H1 (cell line): ENCODE measurements around the gene ACTL10. TPM values are rescaled to one million over a fixed set of nuclear protein-coding genes. Genes with fewer than 3 reads are reported as not detected.

Source experiments
- CTCF ChIA-PET: fragments of 300-600 bp; sonication (Branson Sonifier 250); formaldehyde crosslinking; loops from one replicate; lab custom pipeline; 2021; ENCODE audit not compliant: partially characterized antibody; lab: Charles Lee
- POLR2A ChIA-PET: fragments of 300-600 bp; sonication (Branson Sonifier 250); formaldehyde crosslinking; loops from one replicate; lab custom pipeline; 2021; ENCODE audit warnings: inconsistent platforms; ENCODE audit not compliant: partially characterized antibody; lab: Charles Lee
- DNase-seq, 2 experiments: peaks; one replicate each; pipeline versions ENCODE4 v3.0.0 to v3.0.0-alpha.2; 2010 to 2022; ENCODE audit warnings: low spot score in 2 of 2, low read depth in 1 of 2, mixed read lengths in 1 of 2
- FAIRE-seq: peaks from 2 replicates; lab custom pipeline; 2011; peaks lifted over from hg19 to GRCh38; lab: Jason Lieb, UNC
- H2AFZ ChIP-seq: 2 replicates; pipeline ENCODE4 v1.8.1; 2012; ENCODE audit warnings: low read length, inconsistent platforms
- H2AK5ac ChIP-seq: 2 replicates; pipeline ENCODE4 v1.6.1; 2013; ENCODE audit warnings: low read depth, low read length
- H2BK120ac ChIP-seq: replicated peaks from 2 replicates; pipeline ENCODE3; 2013; ENCODE audit warnings: low read depth, low read length, inconsistent platforms
- H2BK12ac ChIP-seq: 2 replicates; pipeline ENCODE4 v1.6.1; 2013; ENCODE audit warnings: low read depth, low read length
- H2BK15ac ChIP-seq: 2 replicates; pipeline ENCODE4 v1.6.1; 2013; ENCODE audit warnings: low read length
- H2BK20ac ChIP-seq: 2 replicates; pipeline ENCODE4 v1.6.1; 2013; ENCODE audit warnings: low read length
- H2BK5ac ChIP-seq: 2 replicates; pipeline ENCODE4 v1.6.1; 2013; ENCODE audit warnings: low read depth, low read length
- H3K14ac ChIP-seq: 2 replicates; pipeline ENCODE4 v1.6.1; 2013; ENCODE audit warnings: inconsistent platforms; ENCODE audit not compliant: insufficient read length
- H3K18ac ChIP-seq: 2 replicates; pipeline ENCODE4 v1.6.1; 2013; ENCODE audit warnings: low read length; ENCODE audit errors: extremely low read depth
- H3K23ac ChIP-seq: 2 replicates; pipeline ENCODE4 v1.6.1; 2013; ENCODE audit warnings: inconsistent platforms; ENCODE audit not compliant: insufficient read length
- H3K23me2 ChIP-seq: 2 replicates; pipeline ENCODE4 v1.6.1; 2013; ENCODE audit warnings: low read depth, low read length
- H3K27ac ChIP-seq: 2 replicates; pipeline ENCODE4 v1.6.1; 2011; ENCODE audit warnings: low read depth, low read length, inconsistent platforms
- H3K27me3 ChIP-seq, 4 experiments: replicated peaks in 1 of 4; 1 replicate in 1 of 4; 2 replicates in 3 of 4; pipeline versions ENCODE4 v1.6.1 to v1.8.1; 2011 to 2013; ENCODE audit warnings: low read length in 3 of 4, mild to moderate bottlenecking in 3 of 4, inconsistent platforms in 2 of 4, mixed read lengths in 2 of 4, moderate library complexity in 1 of 4; ENCODE audit not compliant: control insufficient read depth in 3 of 4, insufficient read depth in 3 of 4; ENCODE audit errors: extremely low read depth in 1 of 4
- H3K36me3 ChIP-seq, 4 experiments: 2 replicates each; pipeline versions ENCODE4 v1.6.1 to v1.8.1; 2011 to 2013; ENCODE audit warnings: mild to moderate bottlenecking in 4 of 4, low read length in 3 of 4, moderate library complexity in 2 of 4, control low read depth in 1 of 4, inconsistent platforms in 1 of 4; ENCODE audit not compliant: insufficient read depth in 4 of 4, control insufficient read depth in 2 of 4
- H3K4ac ChIP-seq: replicated peaks from 2 replicates; pipeline ENCODE3; 2013; ENCODE audit warnings: low read length, low read depth, mixed read lengths, inconsistent platforms; ENCODE audit not compliant: insufficient read length
- H3K4me1 ChIP-seq, 4 experiments: replicated peaks in 1 of 4; 1 replicate in 1 of 4; 2 replicates in 3 of 4; pipeline versions ENCODE4 v1.6.1 to v1.8.1; 2011 to 2013; ENCODE audit warnings: low read length in 3 of 4, inconsistent platforms in 2 of 4, mixed read lengths in 1 of 4; ENCODE audit not compliant: insufficient read depth in 4 of 4, control insufficient read depth in 3 of 4
- H3K4me2 ChIP-seq, 2 experiments: 2 replicates each; pipeline versions ENCODE4 v1.6.1 to v1.8.1; 2011 to 2013; ENCODE audit warnings: low read depth in 2 of 2, low read length in 2 of 2, control low read depth in 1 of 2, inconsistent platforms in 1 of 2, mild to moderate bottlenecking in 1 of 2; ENCODE audit not compliant: insufficient read depth in 1 of 2
- H3K4me3 ChIP-seq, 4 experiments: fragments of 200-600, 300-600 bp in 1 of 4; sonication (generic), shearing (Covaris generic), sonication (Bioruptor Twin) in 1 of 4; 2 replicates each; pipeline versions ENCODE4 v1.5.1 to v1.8.1; 2011 to 2016; ENCODE audit warnings: low read length in 4 of 4, low read depth in 3 of 4, control low read depth in 2 of 4, inconsistent platforms in 2 of 4, mild to moderate bottlenecking in 2 of 4, mixed read lengths in 1 of 4, moderate library complexity in 1 of 4; ENCODE audit not compliant: insufficient read depth in 2 of 4; ENCODE audit errors: extremely low read depth in 1 of 4
- H3K56ac ChIP-seq: replicated peaks from 2 replicates; pipeline ENCODE3; 2013; ENCODE audit warnings: low read depth, mild to moderate bottlenecking, mixed read lengths, low read length, inconsistent platforms; ENCODE audit not compliant: insufficient read length
- H3K79me1 ChIP-seq: 2 replicates; pipeline ENCODE4 v1.6.1; 2013; ENCODE audit warnings: low read depth, low read length, control low read depth
- H3K79me2 ChIP-seq, 2 experiments: 2 replicates each; pipeline versions ENCODE4 v1.6.1 to v1.8.1; 2012 to 2013; ENCODE audit warnings: low read length in 2 of 2, mild to moderate bottlenecking in 2 of 2, inconsistent platforms in 1 of 2; ENCODE audit not compliant: insufficient read depth in 2 of 2, control insufficient read depth in 1 of 2
- H3K9ac ChIP-seq, 4 experiments: replicated peaks in 1 of 4; 1 replicate in 1 of 4; 2 replicates in 3 of 4; pipeline versions ENCODE4 v1.6.1 to v1.8.1; 2011 to 2013; ENCODE audit warnings: low read depth in 3 of 4, low read length in 3 of 4, control low read depth in 2 of 4, mild to moderate bottlenecking in 2 of 4, moderate library complexity in 2 of 4, inconsistent platforms in 1 of 4; ENCODE audit errors: extremely low read depth in 1 of 4
- H3K9me3 ChIP-seq, 2 experiments: 2 replicates each; pipeline versions ENCODE4 v1.6.1 to v1.8.1; 2012 to 2013; ENCODE audit warnings: mild to moderate bottlenecking in 2 of 2, moderate library complexity in 2 of 2, control low read depth in 1 of 2, inconsistent platforms in 1 of 2, low read depth in 1 of 2, low read length in 1 of 2, mixed read lengths in 1 of 2; ENCODE audit not compliant: insufficient read depth in 2 of 2
- H4K20me1 ChIP-seq, 2 experiments: replicated peaks in 1 of 2; 2 replicates each; pipeline versions ENCODE3 to v1.8.1; 2011 to 2013; ENCODE audit warnings: inconsistent platforms in 2 of 2, low read length in 2 of 2, mild to moderate bottlenecking in 1 of 2; ENCODE audit not compliant: insufficient read depth in 2 of 2, control insufficient read depth in 1 of 2
- H4K5ac ChIP-seq: 2 replicates; pipeline ENCODE4 v1.6.1; 2013; ENCODE audit warnings: low read length, low read depth, mixed read lengths, inconsistent platforms; ENCODE audit not compliant: insufficient read length
- H4K8ac ChIP-seq: 2 replicates; pipeline ENCODE4 v1.8.0; 2013; ENCODE audit warnings: mild to moderate bottlenecking, moderate library complexity, low read length, inconsistent platforms; ENCODE audit not compliant: insufficient read depth; ENCODE audit errors: extremely low read depth
- H4K91ac ChIP-seq: replicated peaks from 2 replicates; pipeline ENCODE3; 2013; ENCODE audit warnings: low read length, mixed read lengths, inconsistent platforms; ENCODE audit not compliant: insufficient read length
- CHD2 ChIP-seq: IDR thresholded peaks from 2 replicates; pipeline ENCODE4 v1.6.1; 2012; ENCODE audit warnings: low read length, improper control_type of control experiment
- TAF1 ChIP-seq: IDR thresholded peaks from 2 replicates; pipeline ENCODE4 v1.6.1; 2011; ENCODE audit warnings: mild to moderate bottlenecking, low read depth, low read length
- TBP ChIP-seq: IDR thresholded peaks from 2 replicates; pipeline ENCODE4 v1.6.1; 2011; ENCODE audit warnings: low read depth, low read length, improper control_type of control experiment
- WGBS, 2 experiments: shearing (Covaris generic) in 1 of 2; methylation state at CpG; one replicate each; pipeline versions ENCODE4 v1.1.6 to v1.1.7; 2013 to 2015; ENCODE audit warnings: low lambda C conversion rate in 2 of 2, mixed read lengths in 2 of 2, inconsistent platforms in 1 of 2, low coverage in 1 of 2, missing lambda C conversion rate in 1 of 2; ENCODE audit not compliant: insufficient replicate concordance in 2 of 2, insufficient coverage in 1 of 2, insufficient read length in 1 of 2; ENCODE audit errors: extremely low coverage in 1 of 2, missing lambda C conversion rate in 1 of 2; 5-methylcytosine and 5-hydroxymethylcytosine counted together
- polyA plus RNA-seq, 7 experiments: library from polyadenylated mRNA; depleted of rRNA in 3 of 7; stranded (reverse) in 5 of 7; unstranded in 2 of 7; fragments of >200 nt in 5 of 7; fragments of 200-250 nt in 2 of 7; gene quantifications; 1 replicate in 5 of 7; 2 replicates in 1 of 7; 4 replicates in 1 of 7; pipeline versions ENCODE4 v1.2.1 to v1.2.3, GENCODE V29; 2011 to 2013; ENCODE audit warnings: missing spikeins in 2 of 7, mixed read lengths in 2 of 7
- total RNA-seq: library from RNA; stranded (reverse); fragmentation: NEBNext Ultra II Directional; extraction: Animal tissue kit (Norgen Biotek cat#: 25700); gene quantifications from 2 replicates; pipeline ENCODE4 v1.2.1, GENCODE V29; 2021

Gene ACTL10
- total and polyA plus RNA-seq, 2 of the 8 experiments (the other 6 are each of a cell fraction or from before 2014, with no cell fraction given): 0.26 TPM; not detected in 1

- Histone ChIP-seq H3K79me1 (no peaks in the 10 kb centered on the region), H3K9me3 (no peaks in the 10 kb centered on the region), H4K20me1 (no peaks in the 10 kb centered on the region), H2AK5ac (no peak overlapping the region), H3K27me3 (no peaks in the 10 kb centered on the region), H3K23ac (no peak overlapping the region), H3K4ac (no peak overlapping the region), H3K56ac (no peak overlapping the region), H2BK12ac (no peak overlapping the region), H2BK5ac (no peak overlapping the region), H4K91ac (no peak overlapping the region), H3K4me2 (no peak overlapping the region), H2BK120ac (no peak overlapping the region), H3K9ac (no peak overlapping the region), H4K8ac (no peak overlapping the region), H4K5ac (no peak overlapping the region), H3K4me3 (no peak overlapping the region), H3K23me2 (no peaks in the 10 kb centered on the region), H3K18ac (no peak overlapping the region), H3K14ac (no peak overlapping the region), H3K27ac (no peak overlapping the region), H3K79me2 (no peaks in the 10 kb centered on the region), H3K4me1 (no peaks in the 10 kb centered on the region), H2AFZ (no peak overlapping the region), H3K36me3 (peaks cover under 1 to 23% (median 5%) of the 10 kb centered on the region in 4 experiments; a peak in 5 of 8 replicates), H2BK20ac (no peak overlapping the region), H2BK15ac (no peak overlapping the region)
- no peak for TF ChIP-seq TBP
- no peak for TF ChIP-seq TAF1
- no peak for TF ChIP-seq CHD2
- ChIA-PET POLR2A (interaction anchor here (0.5 to 0.6 kb wide), 2 partner anchors 86 to 143 kb away, joined by 3 read pairs; no protein-coding TSS in a partner anchor), CTCF (no interaction called here)
- 94% methylated on average over 3 of the region's 3 CpGs; no CpG with 5 or more reads in 1 of the 2 experiments for WGBS, 2 experiments
- no peak for DNase-seq
- FAIRE-seq: no peak
Measured at GRCh38 chr20:33635341-33635740, 31.4 kb upstream of the ACTL10 start.
